ENCODE data around the gene SNRPF. TPM values are rescaled to one million over a fixed set of nuclear protein-coding genes. Genes with fewer than 3 reads are reported as not detected.

SNRPF gene
- polyA plus RNA-seq (2011; rRNA removed) (45.8 and 66.3 TPM in 2 replicates), polyA plus RNA-seq (2017; fragmentation: RNase III; extraction: RNeasy Plus Mini Kit Qiagen cat#74134 plus additional on column Dnase treatment) (204 to 221 TPM (median 204 TPM) in 3 replicates), polyA minus RNA-seq (2011; rRNA and poly(A)+ RNA removed) (15.3 and 16.7 TPM in 2 replicates)
- polyA plus RNA-seq (2012; cell fraction: cytosol; rRNA removed) = 105 and 161 TPM in 2 replicates
- polyA plus RNA-seq (2012; cell fraction: nucleus; rRNA removed) = 22.7 and 23.3 TPM in 2 replicates

DNA sequence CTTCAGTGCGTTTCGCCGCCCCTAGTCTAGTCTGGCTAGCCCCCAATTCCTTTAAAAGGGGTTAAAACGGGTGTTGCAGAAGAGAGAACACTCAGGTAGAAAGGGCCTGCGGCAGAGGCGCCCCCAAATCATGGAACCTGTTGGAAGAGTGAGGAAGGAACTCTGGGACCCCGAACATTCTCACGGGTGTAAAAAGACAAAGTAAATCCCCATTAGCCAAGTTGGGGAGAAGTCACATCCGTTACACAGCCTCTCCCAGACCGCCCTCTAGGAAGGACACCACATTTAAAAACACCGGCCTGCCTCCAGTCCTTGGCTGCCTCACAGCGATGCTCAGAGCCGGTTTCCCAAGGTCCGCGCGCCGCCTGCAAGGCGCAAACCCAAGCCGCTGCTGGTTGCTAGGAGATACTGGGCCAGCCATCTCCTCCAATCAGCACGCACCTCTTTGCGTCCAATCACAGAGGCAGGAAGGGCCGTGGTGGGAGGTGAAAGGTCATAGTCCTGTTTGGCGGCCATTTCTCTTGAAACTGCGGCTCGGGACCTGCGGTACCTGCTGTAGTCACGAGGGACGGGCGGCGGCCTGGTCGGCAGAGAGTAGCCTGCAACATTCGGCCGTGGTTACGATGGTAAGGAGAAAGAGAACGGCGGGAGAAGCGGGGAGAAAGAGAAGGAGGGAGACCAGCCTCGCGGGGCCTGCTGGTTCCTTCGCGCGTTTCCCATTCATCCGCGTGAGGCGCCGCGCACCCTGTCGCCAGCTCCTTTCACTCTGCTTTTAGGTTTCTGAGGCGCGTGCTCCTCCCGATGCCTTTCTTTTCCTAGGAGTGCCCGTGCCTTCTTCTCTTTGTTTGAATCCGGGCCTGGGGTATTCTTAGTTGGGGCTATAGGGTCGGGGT is at the start of gene SNRPF:
TSS of gene SNRPF (plus strand) at position 502 of the 893 bp plus-strand sequence. CDS start at position 624, 122 bp downstream.
- peaks cover 14% of the 10 kb centered on the region; the same call in 1 of the 3 replicates for H3K4me1 ChIP-seq
- ATAC-seq = peak; percentile 99
- peak within 1 kb of the TSS; percentile 86 to 91 for H3K27ac ChIP-seq
- CTCF ChIA-PET = interaction anchor here (1.1 kb wide), 1 partner anchor 277 kb away, joined by 4 read pairs; no protein-coding TSS in a partner anchor
- H3K4me3 ChIP-seq = peak within 1 kb of the TSS; percentile 67
- peak within 1 kb of the TSS; percentile 90 for H3K4me2 ChIP-seq
- POLR2A ChIA-PET = interaction anchor here (1.6 kb wide), 1 partner anchor 84 kb away, joined by 11 read pairs; the partner anchor contains the start of genes AMDHD1 and CCDC38
- FAIRE-seq = peak; percentile 98
- H3K9me3 ChIP-seq = peaks cover 12% of the 10 kb centered on the region
- 6% methylated on average over 52 of the region's 54 CpGs for WGBS (ENCODE audit: missing lambda C conversion rate)
- DNase-seq (ENCODE audit: low read depth in 1 of 2, low spot score in 1 of 2) = peak; percentile 98 to 100
- TF ChIP-seq RNF2 (IDR thresholded peaks at IDR 0.05; ENCODE audit: borderline replicate concordance, low read depth) (no peak), MAZ (IDR thresholded peaks at IDR 0.05; ENCODE audit: borderline replicate concordance, low read depth, low read length) (no peak), ZFP36 (IDR thresholded peaks at IDR 0.05; ENCODE audit: borderline replicate concordance, partially characterized antibody) (no peak), ELK1 (IDR thresholded peaks at IDR 0.05; ENCODE audit: low read depth, low read length) (no peak), GATA3 (IDR thresholded peaks at IDR 0.05; ENCODE audit: borderline replicate concordance) (no peak), E2F6 (IDR thresholded peaks at IDR 0.05; ENCODE audit: borderline replicate concordance, low read depth) (peak; percentile 67), JUN (IDR thresholded peaks at IDR 0.05) (peak; percentile 57 to 88; a peak in 3 of 5 replicates), BHLHE40 (IDR thresholded peaks at IDR 0.05; ENCODE audit: low read depth, low read length) (no peak), POLR2AphosphoS2 (conservative IDR thresholded peaks at IDR 0.05; ENCODE audit: low read length) (no peak), RCOR1 (IDR thresholded peaks at IDR 0.05; ENCODE audit: low read depth, low read length) (no peak), HEYL (CRISPR knock-in tag; IDR thresholded peaks at IDR 0.05) (no peak), FOSL2 (IDR thresholded peaks at IDR 0.05) (no peak), FOSL2 (CRISPR knock-in tag; IDR thresholded peaks at IDR 0.05) (no peak), USF2 (IDR thresholded peaks at IDR 0.05) (peak; percentile 47; the same call in 1 of the 2 replicates), PBX3 (IDR thresholded peaks at IDR 0.05) (0 out of 2 replicates have a peak, but pooled peaks have one; percentile 43), CHD4 (IDR thresholded peaks at IDR 0.05; ENCODE audit: borderline replicate concordance) (no peak), JUNB (IDR thresholded peaks at IDR 0.05) (no peak), CBX8 (IDR thresholded peaks at IDR 0.05) (no peak), ZC3H11A (IDR thresholded peaks at IDR 0.05) (no peak), ZSCAN20 (CRISPR knock-in tag; IDR thresholded peaks at IDR 0.05) (no peak), CTCF (IDR thresholded peaks at IDR 0.05) (no peak), FOSB (CRISPR knock-in tag; IDR thresholded peaks at IDR 0.05) (no peak), EHF (CRISPR knock-in tag; IDR thresholded peaks at IDR 0.05) (no peak), NR3C1 (IDR thresholded peaks at IDR 0.05) (no peak), RFX5 (IDR thresholded peaks at IDR 0.05) (0 out of 2 replicates have a peak, but pooled peaks have one; percentile 28), KDM5A (IDR thresholded peaks at IDR 0.05) (no peak; the same call in 1 of the 2 replicates), EP300 (IDR thresholded peaks at IDR 0.05) (no peak), CBX2 (IDR thresholded peaks at IDR 0.05; ENCODE audit: borderline replicate concordance, low read depth) (no peak), BCL3 (IDR thresholded peaks at IDR 0.05) (no peak), CHD2 (IDR thresholded peaks at IDR 0.05; ENCODE audit: low read length, partially characterized antibody) (no peak), TP53 (CRISPR knock-in tag; IDR thresholded peaks at IDR 0.05) (no peak), RARB (CRISPR knock-in tag; IDR thresholded peaks at IDR 0.05) (no peak), HOXB13 (CRISPR knock-in tag; IDR thresholded peaks at IDR 0.05; ENCODE audit: low read depth) (no peak)
- TF ChIP-seq, protein P1, sequence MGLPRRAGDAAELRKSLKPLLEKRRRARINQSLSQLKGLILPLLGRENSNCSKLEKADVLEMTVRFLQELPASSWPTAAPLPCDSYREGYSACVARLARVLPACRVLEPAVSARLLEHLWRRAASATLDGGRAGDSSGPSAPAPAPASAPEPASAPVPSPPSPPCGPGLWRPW (IDR thresholded peaks at IDR 0.05) = no peak

Measured in A549 (cell line).